Measurements from ENCODE around the gene GDF10. TPM values are rescaled to one million over a fixed set of nuclear protein-coding genes. Genes with fewer than 3 reads are reported as not detected.

Gene GDF10
- total and polyA plus RNA-seq, 12 donors, result 0.10 to 1.6 (median 0.42) TPM

DNA sequence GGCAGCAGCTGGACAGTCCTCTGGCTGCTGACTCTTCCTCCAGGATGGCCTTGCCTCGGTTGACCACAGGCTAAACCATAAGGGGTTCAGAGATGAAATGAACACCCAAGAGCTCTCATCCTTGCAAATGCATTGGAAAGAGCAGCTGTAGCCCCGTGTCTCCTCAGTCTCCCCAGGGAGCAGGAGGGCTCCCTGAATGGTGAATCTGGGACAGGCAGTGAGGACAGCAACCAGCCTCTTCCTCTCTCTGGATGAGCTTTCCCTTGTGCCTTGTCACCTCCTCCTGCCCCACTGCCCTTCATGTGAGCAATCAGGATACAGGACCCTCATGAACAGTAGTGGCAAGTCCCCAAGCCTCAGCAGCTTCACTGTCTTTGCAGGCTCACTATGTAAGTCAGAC, 23.9 kb upstream of the GDF10 start:
- Histone ChIP-seq H3K36me3 (no peaks in the 10 kb centered on the region), H3K27me3 (peaks cover 0 to 8% (median 0%) of the 10 kb centered on the region in 7 donors), H3K4me3 (no peak overlapping the region), H3K9me3 (peaks cover 0 to 23% (median 0%) of the 10 kb centered on the region in 11 donors), H3K4me1 (peaks cover 0 to 4% (median 0%) of the 10 kb centered on the region in 9 donors), H3K27ac (no peak overlapping the region)
- WGBS, 2 donors, result 55 to 91% methylated on average over 2 of the region's 2 CpGs
- ATAC-seq, result no peak
- no peak for DNase-seq
- TF ChIP-seq, protein P1, sequence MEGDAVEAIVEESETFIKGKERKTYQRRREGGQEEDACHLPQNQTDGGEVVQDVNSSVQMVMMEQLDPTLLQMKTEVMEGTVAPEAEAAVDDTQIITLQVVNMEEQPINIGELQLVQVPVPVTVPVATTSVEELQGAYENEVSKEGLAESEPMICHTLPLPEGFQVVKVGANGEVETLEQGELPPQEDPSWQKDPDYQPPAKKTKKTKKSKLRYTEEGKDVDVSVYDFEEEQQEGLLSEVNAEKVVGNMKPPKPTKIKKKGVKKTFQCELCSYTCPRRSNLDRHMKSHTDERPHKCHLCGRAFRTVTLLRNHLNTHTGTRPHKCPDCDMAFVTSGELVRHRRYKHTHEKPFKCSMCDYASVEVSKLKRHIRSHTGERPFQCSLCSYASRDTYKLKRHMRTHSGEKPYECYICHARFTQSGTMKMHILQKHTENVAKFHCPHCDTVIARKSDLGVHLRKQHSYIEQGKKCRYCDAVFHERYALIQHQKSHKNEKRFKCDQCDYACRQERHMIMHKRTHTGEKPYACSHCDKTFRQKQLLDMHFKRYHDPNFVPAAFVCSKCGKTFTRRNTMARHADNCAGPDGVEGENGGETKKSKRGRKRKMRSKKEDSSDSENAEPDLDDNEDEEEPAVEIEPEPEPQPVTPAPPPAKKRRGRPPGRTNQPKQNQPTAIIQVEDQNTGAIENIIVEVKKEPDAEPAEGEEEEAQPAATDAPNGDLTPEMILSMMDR (IDR thresholded peaks at IDR 0.05), result no peak
- intact Hi-C loops (cut with DNase I), result no loop called here

DNA sequence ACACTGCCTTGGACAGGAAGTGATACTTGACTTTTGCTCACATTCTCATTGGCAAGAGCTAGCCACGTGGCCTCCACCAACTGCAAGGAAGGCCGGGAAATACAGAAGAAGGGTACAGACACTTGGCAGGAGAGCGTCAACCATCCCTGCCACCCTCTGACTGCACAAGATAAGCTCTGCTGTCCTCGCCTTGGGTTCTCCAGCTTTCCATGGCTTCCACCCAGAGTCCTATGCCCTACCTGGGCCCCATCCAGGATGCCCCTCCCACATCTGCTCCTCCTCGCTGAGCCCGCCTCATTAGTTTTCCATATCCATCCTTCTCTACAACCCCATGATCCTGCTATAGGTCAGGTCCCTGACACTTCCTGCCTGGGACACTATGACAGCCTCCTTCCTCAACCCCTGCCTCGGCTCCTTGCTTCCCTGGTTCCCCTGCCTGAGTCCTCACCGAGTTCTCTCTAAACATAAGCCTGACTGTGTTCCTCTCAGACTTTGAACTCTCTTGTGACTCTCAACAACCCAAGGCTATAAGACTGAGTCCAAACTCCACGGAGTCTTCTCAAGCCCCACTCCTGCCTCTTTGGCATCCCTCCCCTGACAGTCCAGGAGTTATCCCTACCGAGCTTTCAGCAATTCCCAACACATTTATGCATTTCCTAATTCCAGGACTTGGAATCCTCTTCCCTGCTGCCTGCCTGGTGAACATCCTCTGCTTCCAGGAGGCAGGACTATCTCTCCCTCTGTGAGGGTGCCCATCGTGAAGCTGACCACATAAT, 23.2 kb upstream of the GDF10 start:
- intact Hi-C loops (cut with DNase I), result no loop called here
- Histone ChIP-seq H3K4me1 (peaks cover 0 to 4% (median 0%) of the 10 kb centered on the region in 9 donors), H3K9me3 (peaks cover 0 to 19% (median 0%) of the 10 kb centered on the region in 11 donors), H3K27me3 (peaks cover 0 to 4% (median 0%) of the 10 kb centered on the region in 7 donors), H3K36me3 (no peaks in the 10 kb centered on the region), H3K27ac (no peak overlapping the region), H3K4me3 (no peak overlapping the region)
- TF ChIP-seq, protein P1 (IDR thresholded peaks at IDR 0.05), result no peak
- 70 to 76% methylated on average over 11 of the region's 11 CpGs for WGBS, 2 donors
- ATAC-seq (peak in 2 of 8 donors; percentile 34 to 49), DNase-seq (no peak)

DNA sequence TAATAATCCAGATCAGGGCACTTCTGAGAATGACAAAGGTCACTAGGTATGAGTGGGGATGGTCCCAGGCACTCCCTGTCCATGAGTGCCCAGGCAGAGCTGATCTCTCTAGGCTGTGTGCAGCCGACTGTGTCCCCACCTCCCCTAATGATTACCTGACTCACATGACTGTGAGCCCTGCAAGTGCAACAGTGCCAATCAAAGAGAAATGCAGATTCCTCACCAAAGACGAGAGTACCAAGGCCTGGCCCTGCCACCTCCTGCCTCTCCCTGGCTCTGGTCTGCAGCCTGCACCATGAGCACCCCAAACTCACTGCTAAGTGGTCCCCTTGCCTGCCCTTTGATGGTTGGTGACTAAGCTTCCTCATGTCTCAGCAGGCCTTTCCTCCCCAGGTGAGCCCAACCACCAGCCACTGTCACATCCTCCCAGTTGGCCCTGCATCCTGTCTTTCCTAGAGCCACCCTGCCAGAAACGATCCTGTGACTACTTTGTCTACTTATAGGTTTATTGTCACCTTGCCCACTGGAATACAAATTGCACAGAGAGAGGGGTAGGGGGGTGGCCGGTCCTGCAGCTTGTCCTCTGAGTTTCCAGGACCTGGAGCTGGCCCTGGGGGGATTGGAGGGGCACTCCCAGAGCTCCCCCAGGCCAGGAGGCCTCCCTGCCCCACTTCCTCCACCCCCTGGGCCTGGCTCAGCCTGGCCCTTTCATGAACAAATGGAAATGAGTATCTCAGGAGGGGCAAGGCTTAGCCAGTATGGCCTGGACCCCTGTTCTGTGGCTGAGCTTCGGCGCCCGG, 22.4 kb upstream of the GDF10 start:
- TF ChIP-seq, protein P1 (IDR thresholded peaks at IDR 0.05), result no peak
- no peaks in the 10 kb centered on the region for H3K36me3 ChIP-seq
- peaks cover 0 to 4% (median 0%) of the 10 kb centered on the region in 9 donors for H3K4me1 ChIP-seq
- H3K27me3 ChIP-seq, result peaks cover 0 to 4% (median 0%) of the 10 kb centered on the region in 7 donors
- peaks cover 0 to 12% (median 0%) of the 10 kb centered on the region in 11 donors for H3K9me3 ChIP-seq
- H3K4me3 ChIP-seq, result no peak overlapping the region
- H3K27ac ChIP-seq, result no peak overlapping the region
- intact Hi-C loops (cut with DNase I), result no loop called here
- WGBS, 2 donors, result 69 to 74% methylated on average over 7 of the region's 7 CpGs
- ATAC-seq, result peak in 6 of 8 donors; percentile 20 to 67 (median 54)
- DNase-seq, result no peak

DNA sequence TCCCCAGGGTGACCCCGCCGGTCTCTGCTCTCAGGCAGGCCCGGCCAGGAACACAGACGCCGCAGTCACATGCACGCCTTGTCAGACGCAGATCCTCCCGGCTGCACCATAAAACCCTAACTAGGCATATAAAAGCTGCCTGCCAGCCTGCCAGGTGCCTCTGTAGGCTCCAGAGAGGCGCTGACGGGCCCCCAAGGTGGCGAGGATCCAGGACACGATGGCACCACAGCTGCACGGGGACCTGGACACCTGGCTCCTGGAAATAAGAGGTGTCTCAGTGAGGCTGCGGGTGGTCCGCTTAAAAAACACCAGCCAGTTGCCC, 21.9 kb upstream of the GDF10 start:
- DNase-seq (no peak), ATAC-seq (peak in 2 of 8 donors; percentile 12 to 35)
- Histone ChIP-seq H3K9me3 (peaks cover 0 to 6% (median 0%) of the 10 kb centered on the region in 11 donors), H3K27me3 (peaks cover 0 to 4% (median 0%) of the 10 kb centered on the region in 7 donors), H3K4me3 (no peak overlapping the region), H3K4me1 (peaks cover 0 to 4% (median 0%) of the 10 kb centered on the region in 9 donors), H3K27ac (no peak overlapping the region), H3K36me3 (no peaks in the 10 kb centered on the region)
- intact Hi-C loops (cut with DNase I), result no loop called here
- WGBS, 2 donors, result 90 to 91% methylated on average over 15 of the region's 15 CpGs
- TF ChIP-seq, protein P1 (IDR thresholded peaks at IDR 0.05), result no peak
